Amygdala (tissue), 56 donors: ENCODE results near the gene BLOC1S5.

Experiments
- DNase-seq, 56 donors: peaks; one replicate each; lab custom pipeline; 2025; lab: John Stamatoyannopoulos, UW

The BLOC1S5 gene

GRCh38 chr6:8082954-8083858 lies 19.0 kb upstream of the BLOC1S5 start:
- DNase-seq: no peak

GRCh38 chr6:8082572-8082953 lies 18.4 kb upstream of the BLOC1S5 start:
- DNase-seq: no peak

- no peak for DNase-seq
Measured at GRCh38 chr6:8080362-8081151, 16.4 kb upstream of the BLOC1S5 start.

- no peak for DNase-seq
Measured at GRCh38 chr6:8079126-8079525, 14.9 kb upstream of the BLOC1S5 start.

- DNase-seq: no peak
Measured at GRCh38 chr6:8077991-8078390, 13.8 kb upstream of the BLOC1S5 start.

- DNase-seq: no peak
Measured at GRCh38 chr6:8075704-8076103, 11.5 kb upstream of the BLOC1S5 start.

GRCh38 chr6:8075185-8075584 lies 11.0 kb upstream of the BLOC1S5 start:
- no peak for DNase-seq

GRCh38 chr6:8074213-8074612 lies 10.0 kb upstream of the BLOC1S5 start:
- no peak for DNase-seq

GRCh38 chr6:8073758-8074157 lies 9.6 kb upstream of the BLOC1S5 start:
- DNase-seq: no peak

GRCh38 chr6:8070718-8071117 lies 6.5 kb upstream of the BLOC1S5 start:
- DNase-seq: no peak

GRCh38 chr6:8069631-8070284 lies 5.6 kb upstream of the BLOC1S5 start:
- DNase-seq: no peak

- DNase-seq: no peak
Measured at GRCh38 chr6:8069151-8069550, 5.0 kb upstream of the BLOC1S5 start.

- DNase-seq: no peak
Measured at GRCh38 chr6:8066108-8066507, 1.9 kb upstream of the BLOC1S5 start.

GRCh38 chr6:8065519-8065911 lies 1.3 kb upstream of the BLOC1S5 start:
- DNase-seq: peak in 10 of 56 donors; percentile 1 to 13 (median 6)

- no peak for DNase-seq
Measured at GRCh38 chr6:8064638-8065518, 689 bp upstream of the BLOC1S5 start.

- no peak for DNase-seq
Measured at GRCh38 chr6:8061736-8062135, 2.5 kb downstream of the BLOC1S5 start.

- no peak for DNase-seq
Measured at GRCh38 chr6:8060346-8060745, 3.8 kb downstream of the BLOC1S5 start.

- no peak for DNase-seq
Measured at GRCh38 chr6:8059129-8059528, 5.1 kb downstream of the BLOC1S5 start.

GRCh38 chr6:8057793-8058192 lies 6.4 kb downstream of the BLOC1S5 start:
- no peak for DNase-seq

GRCh38 chr6:8057263-8057662 lies 6.9 kb downstream of the BLOC1S5 start:
- DNase-seq: no peak
